Transverse colon (tissue), 4 donors: ENCODE results near the gene LRRN3. TPM values are rescaled to one million over a fixed set of nuclear protein-coding genes. Genes with fewer than 3 reads are reported as not detected.

Experiments used
- DNase-seq: peaks from one replicate; pipeline ENCODE4 v3.0.0-alpha.2; 2019
- H3K27ac ChIP-seq, 4 donors: fragments of 200-600 bp; sonication (generic); 2 replicates each; pipeline ENCODE4 v1.5.1; 2016 to 2018; ENCODE audit warnings: inconsistent platforms in 4 of 4
- H3K27me3 ChIP-seq: fragments of 200-600 bp; sonication (generic); 2 replicates; pipeline ENCODE4 v1.5.1; 2017; ENCODE audit warnings: inconsistent platforms
- H3K36me3 ChIP-seq, 4 donors: fragments of 200-600 bp; sonication (generic); 2 replicates each; pipeline ENCODE4 v1.5.1; 2017 to 2019; ENCODE audit warnings: inconsistent platforms in 4 of 4
- H3K4me1 ChIP-seq, 4 donors: fragments of 200-600 bp; sonication (generic); 2 replicates each; pipeline ENCODE4 v1.5.1; 2017 to 2020; ENCODE audit warnings: inconsistent platforms in 4 of 4
- H3K4me3 ChIP-seq, 4 donors: fragments of 200-600 bp; sonication (generic); 1 replicate in 1 of 4; 2 replicates in 3 of 4; pipeline versions ENCODE4 v1.5.1 to v1.6.1; 2017 to 2019; ENCODE audit warnings: inconsistent platforms in 4 of 4
- H3K9me3 ChIP-seq, 2 donors: fragments of 200-600 bp; sonication (generic); 2 replicates each; pipeline ENCODE4 v1.5.1; 2017 to 2019; ENCODE audit warnings: inconsistent platforms in 2 of 2
- CTCF ChIP-seq, 5 experiments: fragments of 200-600 bp in 3 of 5; fragments of 450-650 bp in 2 of 5; sonication (generic) in 3 of 5; IDR thresholded peaks; 1 replicate in 2 of 5; 2 replicates in 3 of 5; pipeline ENCODE4 v1.5.1; 2016 to 2017; ENCODE audit warnings: antibody characterized with exemption in 5 of 5, inconsistent platforms in 3 of 5, mild to moderate bottlenecking in 2 of 5, moderate library complexity in 1 of 5
- EP300 ChIP-seq: sonication (generic); formaldehyde crosslinking; IDR thresholded peaks from one replicate; pipeline ENCODE4 v1.6.1; 2017; ENCODE audit warnings: antibody characterized with exemption, low read depth
- POLR2A ChIP-seq: fragments of 450-650 bp; IDR thresholded peaks from one replicate; pipeline ENCODE4 v1.6.1; 2016; ENCODE audit warnings: antibody characterized with exemption, mild to moderate bottlenecking, moderate library complexity
- POLR2AphosphoS5 ChIP-seq, 3 donors: sonication (generic); formaldehyde crosslinking; IDR thresholded peaks; one replicate each; pipeline ENCODE4 v1.6.1; 2016; ENCODE audit warnings: antibody characterized with exemption in 3 of 3
- WGBS, 2 donors: methylation state at CpG; one replicate each; pipeline ENCODE4 v1.1.5; 2018; ENCODE audit warnings: low coverage in 1 of 2; 5-methylcytosine and 5-hydroxymethylcytosine counted together
- in situ Hi-C, 4 donors: fragments of 200-750 bp; cut with MboI; loops; one replicate each; pipeline versions ENCODE4 v1.15.0 to v1.15.1; 2017; ENCODE audit warnings: low sequenced_read_pairs in 3 of 4, low pct_ligation_motif_present in 1 of 4, low pct_unique_long_range_greater_than_20kb in 1 of 4
- intact Hi-C: fragments of 100-400 bp; cut with DNase I; formaldehyde crosslinking; loops from one replicate; pipeline ENCODE4 v1.15.1; 2023; ENCODE audit warnings: low total_unique reads
- total RNA-seq, 4 donors: library from RNA; depleted of rRNA; stranded (reverse); fragments of >200 nt; gene quantifications; one replicate each; pipeline ENCODE4 v1.1.0, GENCODE V29; 2016

The LRRN3 gene
- total RNA-seq, 4 donors from 2014 or later: 0.27 to 0.32 TPM; not detected in 2

GRCh38 chr7:111098011-111098925, 7.3 kb downstream of the LRRN3 start:
- DNase-seq: peak; percentile 10
- WGBS, 2 donors: 40 to 50% methylated on average over 10 of the region's 10 CpGs
- intact Hi-C loops: loop anchor here (10.0 kb wide), 1 partner anchor 387 kb away; no protein-coding TSS in a partner anchor
- Histone ChIP-seq H3K36me3 (no peaks in the 10 kb centered on the region), H3K9me3 (no peaks in the 10 kb centered on the region), H3K4me3 (no peak overlapping the region), H3K4me1 (peaks cover 0 to 6% (median 0%) of the 10 kb centered on the region in 4 donors), H3K27me3 (no peaks in the 10 kb centered on the region), H3K27ac (no peak overlapping the region)
- in situ Hi-C loops: loop anchor here (25.0 kb wide), 2 partner anchors 389 to 639 kb away; no protein-coding TSS in a partner anchor
- peak in 4 of 5 experiments; percentile 33 to 47 (median 39) for TF ChIP-seq CTCF (IDR thresholded peaks at IDR 0.05)
- TF ChIP-seq POLR2A: no peak
- TF ChIP-seq POLR2AphosphoS5 (IDR thresholded peaks at IDR 0.05): no peak

- DNase-seq: no peak
- intact Hi-C loops: loop anchor here (10.0 kb wide), 1 partner anchor 386 kb away; no protein-coding TSS in a partner anchor
- no peak overlapping the region for H3K27ac ChIP-seq
- no peaks in the 10 kb centered on the region for H3K36me3 ChIP-seq
- TF ChIP-seq POLR2AphosphoS5 (IDR thresholded peaks at IDR 0.05) (no peak), EP300 (no peak), POLR2A (no peak), CTCF (IDR thresholded peaks at IDR 0.05) (no peak)
- in situ Hi-C loops: loop anchor here (25.0 kb wide), 2 partner anchors 388 to 638 kb away; no protein-coding TSS in a partner anchor
- peaks cover 0 to 6% (median 0%) of the 10 kb centered on the region in 4 donors for H3K4me1 ChIP-seq
- 10 to 23% methylated on average over 1 of the region's 1 CpG for WGBS, 2 donors
- no peak overlapping the region for H3K4me3 ChIP-seq
- H3K9me3 ChIP-seq: no peaks in the 10 kb centered on the region
- H3K27me3 ChIP-seq: no peaks in the 10 kb centered on the region
These were observed 8.0 kb downstream of the LRRN3 start for GRCh38 chr7:111098926-111099250.

- H3K36me3 ChIP-seq: no peaks in the 10 kb centered on the region
- intact Hi-C loops: no loop called here
- no peak for DNase-seq
- 98 to 100% methylated on average over 1 of the region's 1 CpG for WGBS, 2 donors
- in situ Hi-C loops: no loop called here
- no peaks in the 10 kb centered on the region for H3K27me3 ChIP-seq
- H3K9me3 ChIP-seq: no peaks in the 10 kb centered on the region
- peaks cover 0 to 6% (median 0%) of the 10 kb centered on the region in 4 donors for H3K4me1 ChIP-seq
- H3K4me3 ChIP-seq: no peak overlapping the region
- TF ChIP-seq POLR2A (no peak), CTCF (IDR thresholded peaks at IDR 0.05) (no peak), POLR2AphosphoS5 (IDR thresholded peaks at IDR 0.05) (no peak), EP300 (no peak)
- H3K27ac ChIP-seq: no peak overlapping the region
These were observed 11.1 kb downstream of the LRRN3 start for GRCh38 chr7:111101856-111102646.

DNA sequence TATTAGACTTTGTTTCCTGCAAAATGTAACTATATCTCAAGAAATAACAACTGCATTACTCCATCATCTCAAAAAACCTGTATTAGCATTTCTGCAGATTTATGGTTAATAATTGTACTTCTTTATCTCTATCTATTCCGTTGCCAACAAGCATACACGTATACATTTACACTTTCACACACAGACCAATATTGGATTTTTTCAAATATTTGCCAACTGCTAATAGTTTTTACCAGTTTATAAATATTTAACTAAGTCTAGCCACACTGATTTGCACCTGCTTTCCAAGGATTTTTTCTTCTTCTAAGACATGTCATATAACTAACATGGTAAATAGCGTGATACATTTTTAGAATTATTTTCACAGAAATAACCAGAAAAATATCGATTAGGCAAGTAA, 12.2 kb downstream of the LRRN3 start:
- intact Hi-C loops (no loop called here), in situ Hi-C loops (no loop called here)

More for the DNA sequence above, 12.2 kb downstream of the LRRN3 start:
- Histone ChIP-seq H3K9me3 (no peaks in the 10 kb centered on the region), H3K36me3 (no peaks in the 10 kb centered on the region), H3K4me3 (no peak overlapping the region), H3K27ac (no peak overlapping the region), H3K27me3 (no peaks in the 10 kb centered on the region), H3K4me1 (peaks cover 0 to 4% (median 0%) of the 10 kb centered on the region in 4 donors)
- WGBS, 2 donors: 95 to 97% methylated on average over 4 of the region's 4 CpGs
- no peak for TF ChIP-seq POLR2A
- no peak for TF ChIP-seq EP300
- no peak for TF ChIP-seq CTCF (IDR thresholded peaks at IDR 0.05)
- TF ChIP-seq POLR2AphosphoS5 (IDR thresholded peaks at IDR 0.05): no peak
- DNase-seq: no peak
